HEK293 (cell line): ENCODE data around the gene RPS6KA2.

Experiments
- GLI2 ChIP-seq: fragments of 450-650 bp; formaldehyde crosslinking; IDR thresholded peaks from 2 replicates; pipeline ENCODE4; 2017; ENCODE audit warnings: missing biosample characterization, missing genetic modification characterization, low read depth, borderline replicate concordance
- HOXC10 ChIP-seq: sonication (generic); formaldehyde crosslinking; IDR thresholded peaks from 2 replicates; pipeline ENCODE4 v1.8.1; 2023; ENCODE audit warnings: mild to moderate bottlenecking, missing genetic modification reagents
- INSM2 ChIP-seq: fragments of 450-650 bp; formaldehyde crosslinking; IDR thresholded peaks from 2 replicates; pipeline ENCODE4 v1.5.1; 2016; ENCODE audit warnings: missing biosample characterization, missing genetic modification characterization
- MZF1 ChIP-seq: fragments of 450-650 bp; formaldehyde crosslinking; IDR thresholded peaks from 2 replicates; pipeline ENCODE4 v1.5.1; 2017; ENCODE audit warnings: missing biosample characterization, missing genetic modification characterization, borderline replicate concordance
- OVOL3 ChIP-seq: fragments of 450-650 bp; formaldehyde crosslinking; IDR thresholded peaks from 2 replicates; pipeline ENCODE4 v1.5.1; 2016; ENCODE audit warnings: missing biosample characterization, missing genetic modification characterization
- RBAK ChIP-seq: fragments of 450-650 bp; formaldehyde crosslinking; IDR thresholded peaks from 2 replicates; pipeline ENCODE4 v1.5.1; 2016; ENCODE audit warnings: missing biosample characterization, missing genetic modification characterization
- SALL2 ChIP-seq: fragments of 450-650 bp; formaldehyde crosslinking; IDR thresholded peaks from 2 replicates; pipeline ENCODE4 v1.5.0; 2017; ENCODE audit warnings: missing biosample characterization, mild to moderate bottlenecking, missing genetic modification characterization, borderline replicate concordance
- SCRT1 ChIP-seq: fragments of 450-650 bp; formaldehyde crosslinking; IDR thresholded peaks from 2 replicates; pipeline ENCODE4 v1.5.1; 2016; ENCODE audit warnings: missing biosample characterization, missing genetic modification characterization, borderline replicate concordance
- SETDB1 ChIP-seq: IDR thresholded peaks from one replicate; pipeline ENCODE4 v1.6.1; 2017; ENCODE audit warnings: mild to moderate bottlenecking, low read length, moderate library complexity, mixed read lengths; ENCODE audit not compliant: insufficient read length
- ZBTB20 ChIP-seq: fragments of 450-650 bp; formaldehyde crosslinking; IDR thresholded peaks from 2 replicates; pipeline ENCODE4 v1.5.1; 2016; ENCODE audit warnings: missing biosample characterization, missing genetic modification characterization
- ZBTB21 ChIP-seq: fragments of 450-650 bp; formaldehyde crosslinking; IDR thresholded peaks from 2 replicates; pipeline ENCODE4 v1.5.1; 2017; ENCODE audit warnings: missing biosample characterization, missing genetic modification characterization
- ZFHX2 ChIP-seq: fragments of 450-650 bp; formaldehyde crosslinking; conservative IDR thresholded peaks from 2 replicates; pipeline ENCODE4 v1.5.1; 2016; ENCODE audit warnings: missing biosample characterization, missing genetic modification characterization
- ZFP41 ChIP-seq: fragments of 450-650 bp; formaldehyde crosslinking; IDR thresholded peaks from 2 replicates; pipeline ENCODE4 v1.5.1; 2016; ENCODE audit warnings: missing biosample characterization, missing genetic modification characterization, borderline replicate concordance
- ZNF132 ChIP-seq: fragments of 450-650 bp; formaldehyde crosslinking; IDR thresholded peaks from 2 replicates; pipeline ENCODE4 v1.5.1; 2017; ENCODE audit warnings: missing biosample characterization, missing genetic modification characterization, borderline replicate concordance
- ZNF146 ChIP-seq: fragments of 450-650 bp; formaldehyde crosslinking; IDR thresholded peaks from 2 replicates; pipeline ENCODE4 v1.5.1; 2016; ENCODE audit warnings: missing biosample characterization, missing genetic modification characterization
- ZNF148 ChIP-seq: fragments of 450-650 bp; formaldehyde crosslinking; IDR thresholded peaks from 2 replicates; pipeline ENCODE4 v1.5.0; 2017; ENCODE audit warnings: missing biosample characterization, missing genetic modification characterization, borderline replicate concordance
- ZNF16 ChIP-seq: fragments of 450-650 bp; formaldehyde crosslinking; IDR thresholded peaks from 2 replicates; pipeline ENCODE4 v1.5.1; 2016; ENCODE audit warnings: low read depth, missing biosample characterization, missing genetic modification characterization
- ZNF175 ChIP-seq: fragments of 450-650 bp; formaldehyde crosslinking; IDR thresholded peaks from 2 replicates; pipeline ENCODE4 v1.5.1; 2016; ENCODE audit warnings: missing biosample characterization, missing genetic modification characterization
- ZNF23 ChIP-seq: fragments of 450-650 bp; formaldehyde crosslinking; IDR thresholded peaks from 2 replicates; pipeline ENCODE4 v1.5.1; 2016; ENCODE audit warnings: missing biosample characterization, missing genetic modification characterization, borderline replicate concordance
- ZNF274 ChIP-seq, 2 experiments: fragments of 200-500 bp in 1 of 2; fragments of 450-650 bp in 1 of 2; sonication (Bioruptor generic) in 1 of 2; formaldehyde crosslinking in 1 of 2; IDR thresholded peaks; 2 replicates each; pipeline versions ENCODE4 v1.5.1 to v1.6.1; 2014 to 2016; ENCODE audit warnings: borderline replicate concordance in 1 of 2, inconsistent platforms in 1 of 2, low read length in 1 of 2, missing biosample characterization in 1 of 2, missing genetic modification characterization in 1 of 2
- ZNF292 ChIP-seq: fragments of 450-650 bp; formaldehyde crosslinking; IDR thresholded peaks from 2 replicates; pipeline ENCODE4 v1.5.1; 2016; ENCODE audit warnings: low read depth, missing biosample characterization, missing genetic modification characterization, borderline replicate concordance
- ZNF335 ChIP-seq: fragments of 450-650 bp; formaldehyde crosslinking; conservative IDR thresholded peaks from 2 replicates; pipeline ENCODE4 v1.5.1; 2016; ENCODE audit warnings: missing biosample characterization, missing genetic modification characterization
- ZNF398 ChIP-seq: fragments of 450-650 bp; formaldehyde crosslinking; IDR thresholded peaks from 2 replicates; pipeline ENCODE4 v1.5.1; 2017; ENCODE audit warnings: missing biosample characterization, missing genetic modification characterization
- ZNF404 ChIP-seq: fragments of 450-650 bp; formaldehyde crosslinking; IDR thresholded peaks from 2 replicates; pipeline ENCODE4 v1.5.1; 2017; ENCODE audit warnings: missing biosample characterization, missing genetic modification characterization
- ZNF433 ChIP-seq: fragments of 450-650 bp; formaldehyde crosslinking; IDR thresholded peaks from 2 replicates; pipeline ENCODE4 v1.5.1; 2016; ENCODE audit warnings: missing biosample characterization, missing genetic modification characterization, low read depth
- ZNF549 ChIP-seq: fragments of 450-650 bp; IDR thresholded peaks from 2 replicates; pipeline ENCODE4 v1.5.1; 2018; ENCODE audit warnings: missing biosample characterization, missing genetic modification characterization, mild to moderate bottlenecking, inconsistent platforms, moderate library complexity
- ZNF558 ChIP-seq: fragments of 450-650 bp; formaldehyde crosslinking; IDR thresholded peaks from 2 replicates; pipeline ENCODE4 v1.5.1; 2016; ENCODE audit warnings: missing biosample characterization, missing genetic modification characterization
- ZNF561 ChIP-seq: fragments of 450-650 bp; IDR thresholded peaks from 2 replicates; pipeline ENCODE4 v1.5.1; 2018; ENCODE audit warnings: missing biosample characterization, missing genetic modification characterization, borderline replicate concordance
- ZNF585B ChIP-seq: fragments of 450-650 bp; formaldehyde crosslinking; IDR thresholded peaks from 2 replicates; pipeline ENCODE4 v1.5.1; 2016; ENCODE audit warnings: missing biosample characterization, missing genetic modification characterization
- ZNF624 ChIP-seq: fragments of 450-650 bp; formaldehyde crosslinking; IDR thresholded peaks from 2 replicates; pipeline ENCODE4 v1.5.1; 2017; ENCODE audit warnings: missing biosample characterization, missing genetic modification characterization
- ZNF629 ChIP-seq: fragments of 450-650 bp; formaldehyde crosslinking; IDR thresholded peaks from 2 replicates; pipeline ENCODE4 v1.5.1; 2017; ENCODE audit warnings: missing biosample characterization, missing genetic modification characterization
- ZNF768 ChIP-seq: fragments of 450-650 bp; formaldehyde crosslinking; IDR thresholded peaks from 2 replicates; pipeline ENCODE4 v1.5.1; 2018; ENCODE audit warnings: missing biosample characterization, mild to moderate bottlenecking, missing genetic modification characterization
- ZNF837 ChIP-seq: fragments of 450-650 bp; formaldehyde crosslinking; IDR thresholded peaks from 2 replicates; pipeline ENCODE4 v1.5.1; 2016; ENCODE audit warnings: missing biosample characterization, missing genetic modification characterization
- ZSCAN16 ChIP-seq: fragments of 450-650 bp; formaldehyde crosslinking; IDR thresholded peaks from 2 replicates; pipeline ENCODE4 v1.5.1; 2016; ENCODE audit warnings: missing biosample characterization, missing genetic modification characterization
- ZXDB ChIP-seq: fragments of 450-650 bp; formaldehyde crosslinking; IDR thresholded peaks from 2 replicates; pipeline ENCODE4 v1.5.1; 2016; ENCODE audit warnings: missing biosample characterization, missing genetic modification characterization

RPS6KA2 gene

GRCh38 chr6:166381733-166382499 lies 245.1 kb downstream of the RPS6KA2 start (continued):
- no peak for TF ChIP-seq ZNF175
- peak; percentile 48; the same call in 1 of the 2 replicates for TF ChIP-seq ZNF561 (tag by site-specific recombination)
- TF ChIP-seq ZBTB21 = no peak
- TF ChIP-seq ZBTB20 (tag by site-specific recombination) = no peak
- TF ChIP-seq ZNF23 (tag by site-specific recombination) = no peak
- peak; percentile 98 for TF ChIP-seq ZNF335 (tag by site-specific recombination)
- TF ChIP-seq ZNF148 (tag by site-specific recombination) = no peak
- no peak for TF ChIP-seq ZNF16
- TF ChIP-seq MZF1 = no peak
- TF ChIP-seq ZNF558 = no peak
- peak; percentile 41; the same call in 1 of the 2 replicates for TF ChIP-seq ZNF629 (tag by site-specific recombination)
- no peak for TF ChIP-seq ZNF768 (tag by site-specific recombination)
- TF ChIP-seq ZFP41 (tag by site-specific recombination) = no peak
- no peak for TF ChIP-seq ZSCAN16 (tag by site-specific recombination)
- 0 out of 2 replicates have a peak, but pooled peaks have one; percentile 9 for TF ChIP-seq ZNF398 (tag by site-specific recombination)
- no peak for TF ChIP-seq ZNF292 (tag by site-specific recombination)
- no peak for TF ChIP-seq ZNF549 (tag by site-specific recombination)
- TF ChIP-seq RBAK (tag by site-specific recombination) = no peak
- TF ChIP-seq SETDB1 = no peak
- no peak for TF ChIP-seq ZNF585B (tag by site-specific recombination)
- no peak for TF ChIP-seq INSM2 (tag by site-specific recombination)
- no peak for TF ChIP-seq ZNF837 (tag by site-specific recombination)
- no peak for TF ChIP-seq GLI2 (tag by site-specific recombination)
- TF ChIP-seq ZNF433 (tag by site-specific recombination) = no peak
- TF ChIP-seq SCRT1 (tag by site-specific recombination) = no peak
- no peak for TF ChIP-seq ZNF624 (tag by site-specific recombination)
- TF ChIP-seq OVOL3 (tag by site-specific recombination) = no peak
- peak; percentile 31; the same call in 1 of the 2 replicates for TF ChIP-seq ZXDB (tag by site-specific recombination)
- TF ChIP-seq ZNF146 (tag by site-specific recombination) = no peak
- TF ChIP-seq ZNF404 (tag by site-specific recombination) = no peak
- TF ChIP-seq HOXC10 (CRISPR knock-in tag) = no peak
- peak; percentile 90 for TF ChIP-seq ZFHX2
- no peak for TF ChIP-seq SALL2 (tag by site-specific recombination)
- no peak for TF ChIP-seq ZNF274 (IDR thresholded peaks at IDR 0.05; ENCODE audit: low read length)
- no peak for TF ChIP-seq ZNF274 (tag by site-specific recombination; IDR thresholded peaks at IDR 0.05; ENCODE audit: borderline replicate concordance)
- no peak for TF ChIP-seq ZNF132 (tag by site-specific recombination)
